Lower leg skin (tissue), 4 donors: ENCODE measurements around the gene PDZD2. TPM values are rescaled to one million over a fixed set of nuclear protein-coding genes. Genes with fewer than 3 reads are reported as not detected.
A peak's percentile ranks its signal among the peaks of the same experiment; 100 is the strongest.
"Not testable (repeated sequence)": the region's sequence is repeated elsewhere in the genome, so short reads cannot be mapped to it uniquely, and the experiment has no call there.

Experiments used
- DNase-seq, 2 donors: peaks; one replicate each; pipeline ENCODE4 v3.0.0-alpha.2; 2019; ENCODE audit warnings: low spot score in 2 of 2
- H3K4me3 ChIP-seq: fragments of 200-600 bp; sonication (generic); 2 replicates; pipeline ENCODE4 v1.5.1; 2017; ENCODE audit warnings: mild to moderate bottlenecking, low read depth; ENCODE audit not compliant: poor library complexity, severe bottlenecking
- POLR2A ChIP-seq, 2 donors: fragments of 450-650 bp; IDR thresholded peaks; one replicate each; pipeline ENCODE4 v1.6.1; 2016 to 2017; ENCODE audit warnings: antibody characterized with exemption in 2 of 2, mild to moderate bottlenecking in 1 of 2, moderate library complexity in 1 of 2
- WGBS, 2 donors: methylation state at CpG; one replicate each; pipeline ENCODE4 v1.1.5; 2018; 5-methylcytosine and 5-hydroxymethylcytosine counted together
- intact Hi-C: fragments of 100-400 bp; cut with DNase I; formaldehyde crosslinking; loops from one replicate; pipeline ENCODE4 v1.15.0; 2023; ENCODE audit warnings: low total_unique reads
- total RNA-seq, 4 donors: library from RNA; depleted of rRNA; stranded (reverse); fragments of >200 nt; gene quantifications; one replicate each; pipeline ENCODE4 v1.1.0, GENCODE V29; 2016
- TF ChIP-seq, protein P1 (sequence below), 3 donors: fragments of 450-650 bp; IDR thresholded peaks; one replicate each; pipeline ENCODE4 v1.5.1; 2016; ENCODE audit warnings: antibody characterized with exemption in 3 of 3, mild to moderate bottlenecking in 3 of 3, moderate library complexity in 2 of 3

PDZD2 gene
- total RNA-seq: 100 to 1,000 TPM; 102 to 150 (median 116) TPM

DNA sequence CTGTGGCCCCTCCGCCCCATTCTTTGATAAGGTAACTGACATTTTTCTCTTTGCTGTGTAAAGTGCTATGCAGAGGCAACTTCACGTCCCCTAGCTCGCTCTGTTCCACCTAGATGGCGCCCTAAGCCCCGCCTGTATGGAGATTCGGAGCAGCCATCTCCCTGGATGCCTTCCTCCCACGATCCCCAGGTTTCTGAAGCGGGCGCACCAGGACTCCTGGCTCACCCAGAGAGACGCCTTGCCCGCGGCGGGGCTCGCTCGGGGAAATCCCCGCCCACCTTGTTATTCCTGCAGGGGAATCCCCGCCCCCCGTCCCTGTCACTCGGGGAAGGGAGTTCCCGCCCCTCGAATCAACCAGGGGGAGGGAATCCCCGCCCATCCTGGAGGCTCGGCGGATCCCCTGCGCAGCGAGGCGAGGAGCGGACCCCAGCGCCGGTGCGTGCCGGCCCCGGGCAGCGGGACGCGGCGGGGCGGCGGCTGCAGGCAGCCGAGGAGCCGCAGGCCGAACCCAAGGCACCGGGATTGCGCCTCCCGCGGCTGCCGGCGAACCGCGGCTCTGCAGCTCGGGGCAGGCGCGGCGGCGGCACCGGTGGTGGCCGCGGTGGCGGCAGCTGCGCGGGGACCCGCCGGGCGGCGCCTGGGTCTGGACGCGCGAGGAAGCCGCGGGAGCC lies at the start of gene PDZD2:
PDZD2 (plus strand) TSS at position 384 of the 671 bp plus-strand sequence.
- H3K4me3 ChIP-seq: peak within 1 kb of the TSS; percentile 45
- peak; percentile 31 to 90 for DNase-seq
- intact Hi-C loops: no loop called here
- 0 to 1% methylated on average over 14 to 49 of the region's 70 CpGs for WGBS, 2 donors
- TF ChIP-seq POLR2A (IDR thresholded peaks at IDR 0.05): no peak
- TF ChIP-seq, protein P1, sequence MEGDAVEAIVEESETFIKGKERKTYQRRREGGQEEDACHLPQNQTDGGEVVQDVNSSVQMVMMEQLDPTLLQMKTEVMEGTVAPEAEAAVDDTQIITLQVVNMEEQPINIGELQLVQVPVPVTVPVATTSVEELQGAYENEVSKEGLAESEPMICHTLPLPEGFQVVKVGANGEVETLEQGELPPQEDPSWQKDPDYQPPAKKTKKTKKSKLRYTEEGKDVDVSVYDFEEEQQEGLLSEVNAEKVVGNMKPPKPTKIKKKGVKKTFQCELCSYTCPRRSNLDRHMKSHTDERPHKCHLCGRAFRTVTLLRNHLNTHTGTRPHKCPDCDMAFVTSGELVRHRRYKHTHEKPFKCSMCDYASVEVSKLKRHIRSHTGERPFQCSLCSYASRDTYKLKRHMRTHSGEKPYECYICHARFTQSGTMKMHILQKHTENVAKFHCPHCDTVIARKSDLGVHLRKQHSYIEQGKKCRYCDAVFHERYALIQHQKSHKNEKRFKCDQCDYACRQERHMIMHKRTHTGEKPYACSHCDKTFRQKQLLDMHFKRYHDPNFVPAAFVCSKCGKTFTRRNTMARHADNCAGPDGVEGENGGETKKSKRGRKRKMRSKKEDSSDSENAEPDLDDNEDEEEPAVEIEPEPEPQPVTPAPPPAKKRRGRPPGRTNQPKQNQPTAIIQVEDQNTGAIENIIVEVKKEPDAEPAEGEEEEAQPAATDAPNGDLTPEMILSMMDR (IDR thresholded peaks at IDR 0.05): no peak

DNA sequence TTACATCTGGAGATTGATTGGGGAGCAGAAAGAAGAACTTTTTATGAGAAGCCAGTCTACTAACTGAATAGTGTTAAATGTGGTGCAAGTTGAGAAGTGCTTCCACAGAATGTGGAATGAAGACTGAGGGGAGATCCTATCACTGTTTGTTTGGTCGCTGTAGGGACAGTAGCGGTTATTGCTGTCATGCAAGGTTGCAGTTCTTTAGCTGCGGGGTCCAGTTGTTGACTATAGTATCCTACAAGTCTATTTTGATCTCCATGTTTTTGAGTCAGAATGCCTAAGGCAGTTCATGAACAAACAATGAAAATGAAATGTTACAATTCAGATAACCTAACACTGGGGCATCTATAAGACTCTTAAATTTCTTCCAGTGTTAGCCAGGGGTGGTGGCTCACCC lies 45.3 kb upstream of the PDZD2 start:
- DNase-seq: no peak
- intact Hi-C loops: no loop called here
- TF ChIP-seq, protein P1 (IDR thresholded peaks at IDR 0.05): no peak
- TF ChIP-seq POLR2A (IDR thresholded peaks at IDR 0.05): no peak
- H3K4me3 ChIP-seq: no peak overlapping the region
- 78 to 80% methylated on average over 3 of the region's 3 CpGs for WGBS, 2 donors

DNA sequence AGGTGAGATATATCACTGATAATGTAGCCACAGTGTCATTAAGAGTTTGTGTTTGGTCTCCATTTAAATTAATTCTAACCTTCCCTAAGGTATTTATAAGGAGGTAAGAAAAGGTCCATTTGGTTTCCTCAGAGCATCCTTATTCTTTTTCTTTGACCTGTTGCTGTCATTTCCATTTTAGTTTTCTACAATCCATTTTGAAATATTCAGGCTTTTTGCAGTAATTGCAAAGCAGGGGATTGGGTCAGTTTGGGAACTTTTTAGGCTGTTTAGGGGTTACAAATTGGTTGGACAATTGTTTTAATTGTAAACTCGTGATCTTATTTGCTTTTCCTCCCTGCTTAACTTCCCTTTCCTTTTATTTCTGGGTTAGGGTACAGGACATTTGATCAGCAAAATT lies 42.6 kb upstream of the PDZD2 start:
- 67 to 71% methylated on average over 1 of the region's 1 CpG for WGBS, 2 donors
- TF ChIP-seq POLR2A (IDR thresholded peaks at IDR 0.05): no peak
- TF ChIP-seq, protein P1 (IDR thresholded peaks at IDR 0.05): no peak
- H3K4me3 ChIP-seq: no peak overlapping the region
- intact Hi-C loops: no loop called here
- no peak for DNase-seq

DNA sequence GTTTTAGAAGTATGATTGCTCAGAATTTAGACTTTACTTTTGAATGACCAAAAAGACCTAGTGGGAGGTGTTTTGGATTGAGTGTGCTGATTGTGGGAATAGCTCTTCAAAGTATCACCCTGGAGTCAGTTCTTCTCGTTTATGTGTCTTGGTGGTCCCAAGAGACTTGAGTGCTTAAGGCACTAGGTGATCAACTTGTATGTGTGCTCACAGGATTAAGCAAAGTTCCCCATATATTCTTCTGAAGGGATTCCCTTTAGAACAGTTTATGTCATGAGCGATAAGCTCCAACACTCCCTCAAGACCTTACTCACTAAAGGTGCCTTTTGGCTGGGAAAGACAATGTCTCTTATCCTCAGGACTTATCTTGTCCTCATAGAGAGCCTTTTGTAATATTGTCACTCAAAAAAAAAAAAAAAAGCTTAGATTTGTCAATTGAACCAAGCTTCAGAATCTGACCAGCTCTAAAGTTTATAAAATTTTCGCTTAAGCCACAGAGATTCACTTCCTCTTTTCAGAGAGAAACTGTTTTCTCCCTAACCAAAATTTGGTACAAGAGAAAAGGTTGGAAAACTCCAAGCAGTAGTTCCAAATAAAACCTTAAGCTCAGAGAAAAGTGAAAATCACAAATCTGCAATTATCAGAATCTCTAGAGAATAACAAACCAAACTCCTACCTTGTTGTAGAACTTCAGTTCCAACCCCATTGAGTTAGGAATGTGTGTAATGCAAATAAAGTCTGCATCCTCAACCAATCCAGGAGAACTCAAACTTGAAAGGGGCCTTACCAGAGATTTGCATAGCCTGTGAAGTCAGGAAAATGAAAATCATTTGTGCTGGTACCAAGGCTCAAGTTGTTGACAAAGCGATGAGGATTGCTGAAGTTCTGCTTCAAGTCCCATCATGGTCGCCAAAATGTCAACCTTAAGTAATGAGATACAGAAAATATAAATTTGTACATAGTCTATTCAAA lies 40.0 kb upstream of the PDZD2 start:
- no peak for DNase-seq
- no peak overlapping the region for H3K4me3 ChIP-seq
- 86 to 87% methylated on average over 5 of the region's 5 CpGs for WGBS, 2 donors
- TF ChIP-seq, protein P1 (IDR thresholded peaks at IDR 0.05): no peak
- TF ChIP-seq POLR2A (IDR thresholded peaks at IDR 0.05): no peak
- intact Hi-C loops: no loop called here

DNA sequence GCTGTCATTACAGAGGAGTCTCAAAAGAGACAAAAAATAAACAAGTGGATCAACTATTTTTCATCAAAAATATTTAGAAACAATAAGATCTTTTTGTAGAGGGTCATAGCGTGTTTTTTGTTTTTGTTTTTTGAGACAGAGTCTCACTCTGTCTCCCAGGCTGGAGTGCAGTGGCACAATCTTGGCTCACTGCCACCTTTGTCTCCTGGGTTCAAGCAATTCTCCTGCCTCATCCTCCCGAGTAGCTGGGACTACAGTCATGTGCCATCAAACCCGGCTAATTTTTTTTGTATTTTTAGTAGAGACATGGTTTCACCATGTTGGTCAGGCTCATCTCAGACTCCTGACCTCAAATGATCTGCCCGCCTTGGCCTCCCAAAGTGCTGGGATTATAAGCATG lies 36.6 kb upstream of the PDZD2 start:
- intact Hi-C loops, DNase-seq, H3K4me3 ChIP-seq: not testable (repeated sequence)
- 87 to 94% methylated on average over 4 of the region's 4 CpGs for WGBS, 2 donors

DNA sequence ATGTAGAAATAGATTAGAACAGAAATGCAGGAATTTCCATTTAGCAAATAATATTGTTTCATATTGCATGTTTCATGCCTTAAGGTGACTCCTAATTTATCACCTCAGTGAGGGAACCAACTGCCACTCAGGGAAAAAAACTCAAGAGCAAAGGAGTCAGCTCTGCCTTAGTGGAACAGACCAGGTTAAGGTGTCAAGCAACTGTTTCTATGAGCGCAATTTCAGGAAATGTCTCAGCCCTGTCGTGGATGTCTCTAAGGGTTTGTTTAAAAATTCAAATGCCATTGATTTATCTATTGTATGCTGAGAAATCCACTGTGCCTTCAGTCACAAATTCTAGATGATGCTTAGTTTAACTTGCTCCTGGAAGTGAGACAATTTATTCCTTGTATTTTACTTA lies 34.7 kb upstream of the PDZD2 start:
- TF ChIP-seq, protein P1 (IDR thresholded peaks at IDR 0.05): no peak
- no peak for TF ChIP-seq POLR2A (IDR thresholded peaks at IDR 0.05)
- no peak overlapping the region for H3K4me3 ChIP-seq
- no peak for DNase-seq
- WGBS, 2 donors: 77 to 85% methylated on average over 2 of the region's 2 CpGs
- intact Hi-C loops: no loop called here
